Stimulated activated CD8-positive, alpha-beta memory T cell treated with anti-CD3 and anti-CD28 coated beads, Interleukin-15, amount 100 ng/mL, for 1 hour (primary cell): ENCODE measurements around the gene GNAI3.

Source experiments
- DNase-seq: peaks from one replicate; pipeline ENCODE4 v3.0.0-alpha.2; 2020; ENCODE audit warnings: low read depth

Gene GNAI3

GRCh38 chr1:109624201-109625010 is 76.0 kb downstream of the GNAI3 start:
- DNase-seq: no peak

DNA sequence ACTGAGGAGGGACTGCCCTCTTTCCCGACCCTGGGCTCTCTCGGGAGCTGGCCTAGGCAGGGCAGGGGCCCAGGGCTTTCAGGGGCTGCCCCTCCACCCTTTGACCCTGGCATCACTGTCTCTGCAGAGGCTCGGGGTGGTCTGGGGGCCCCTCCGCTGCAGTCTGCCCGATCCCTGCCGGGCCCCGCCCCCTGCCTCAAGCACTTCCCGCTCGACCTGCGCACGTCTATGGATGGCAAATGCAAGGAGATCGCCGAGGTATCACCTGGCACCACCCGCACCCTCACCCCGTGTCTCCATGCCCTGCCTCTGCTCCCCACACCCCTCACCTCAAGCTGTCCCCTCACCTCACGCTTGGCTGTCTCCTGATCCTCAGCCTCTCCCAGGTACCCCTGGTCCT is 76.8 kb downstream of the GNAI3 start:
- DNase-seq: no peak

GRCh38 chr1:109625601-109626560 is 77.5 kb downstream of the GNAI3 start:
- no peak for DNase-seq

DNA sequence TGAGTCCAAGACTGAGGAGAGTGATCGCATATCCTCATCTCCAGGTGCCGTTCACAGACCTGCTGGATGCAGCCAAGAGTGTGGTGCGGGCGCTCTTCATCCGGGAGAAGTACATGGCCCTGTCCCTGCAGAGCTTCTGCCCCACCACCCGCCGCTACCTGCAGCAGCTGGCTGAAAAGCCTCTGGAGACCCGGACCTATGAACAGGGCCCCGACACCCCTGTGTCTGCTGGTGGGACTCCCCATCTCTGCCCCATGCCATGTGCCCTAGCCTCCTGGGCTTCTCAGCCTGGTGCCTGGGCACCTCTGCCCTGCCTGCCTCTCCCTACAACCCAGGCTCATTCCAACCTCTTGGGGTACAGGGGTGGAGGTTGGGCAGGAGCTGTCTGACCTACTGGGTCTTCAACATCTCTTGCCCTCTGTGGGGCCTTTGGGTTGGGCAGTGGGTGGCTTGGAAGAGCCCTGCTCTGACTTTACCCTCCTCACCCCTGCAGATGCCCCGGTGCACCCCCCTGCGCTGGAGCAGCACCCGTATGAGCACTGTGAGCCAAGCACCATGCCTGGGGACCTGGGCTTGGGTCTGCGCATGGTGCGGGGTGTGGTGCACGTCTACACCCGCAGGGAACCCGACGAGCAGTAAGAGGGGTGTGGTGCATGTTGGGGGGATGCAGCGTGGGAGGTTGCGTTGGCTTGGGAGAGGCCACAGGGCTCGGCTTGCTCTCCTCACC is 78.4 kb downstream of the GNAI3 start:
- no peak for DNase-seq

GRCh38 chr1:109627692-109628399 is 79.4 kb downstream of the GNAI3 start:
- DNase-seq: no peak

GRCh38 chr1:109628540-109629321 is 80.3 kb downstream of the GNAI3 start:
- no peak for DNase-seq

DNA sequence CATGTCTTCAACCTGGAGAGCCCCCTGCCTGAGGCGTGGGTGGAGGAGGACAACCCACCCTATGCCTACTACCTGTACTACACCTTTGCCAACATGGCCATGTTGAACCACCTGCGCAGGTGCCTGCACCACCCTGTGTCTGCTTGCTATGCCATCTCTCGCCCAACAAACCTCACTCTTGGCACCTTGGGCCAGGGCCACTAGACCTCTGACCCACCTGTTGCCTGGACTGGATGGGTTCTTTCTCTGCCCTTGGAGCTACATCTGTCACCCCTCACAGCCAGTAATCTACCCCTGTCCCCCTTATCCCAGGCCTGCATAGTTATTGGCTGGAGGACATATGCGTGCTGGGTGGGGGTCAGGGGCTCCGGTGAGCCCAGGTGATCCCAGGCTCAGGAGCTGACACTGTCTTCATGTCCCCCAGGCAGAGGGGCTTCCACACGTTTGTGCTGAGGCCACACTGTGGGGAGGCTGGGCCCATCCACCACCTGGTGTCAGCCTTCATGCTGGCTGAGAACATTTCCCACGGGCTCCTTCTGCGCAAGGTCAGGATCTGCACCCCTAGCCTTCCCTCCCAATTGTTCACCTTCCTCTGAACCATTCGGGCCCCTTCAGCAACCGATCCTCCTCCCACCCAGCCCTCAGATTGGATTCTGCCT is 81.1 kb downstream of the GNAI3 start:
- no peak for DNase-seq

- no peak for DNase-seq
Measured at GRCh38 chr1:109630081-109630897, 81.9 kb downstream of the GNAI3 start.

DNA sequence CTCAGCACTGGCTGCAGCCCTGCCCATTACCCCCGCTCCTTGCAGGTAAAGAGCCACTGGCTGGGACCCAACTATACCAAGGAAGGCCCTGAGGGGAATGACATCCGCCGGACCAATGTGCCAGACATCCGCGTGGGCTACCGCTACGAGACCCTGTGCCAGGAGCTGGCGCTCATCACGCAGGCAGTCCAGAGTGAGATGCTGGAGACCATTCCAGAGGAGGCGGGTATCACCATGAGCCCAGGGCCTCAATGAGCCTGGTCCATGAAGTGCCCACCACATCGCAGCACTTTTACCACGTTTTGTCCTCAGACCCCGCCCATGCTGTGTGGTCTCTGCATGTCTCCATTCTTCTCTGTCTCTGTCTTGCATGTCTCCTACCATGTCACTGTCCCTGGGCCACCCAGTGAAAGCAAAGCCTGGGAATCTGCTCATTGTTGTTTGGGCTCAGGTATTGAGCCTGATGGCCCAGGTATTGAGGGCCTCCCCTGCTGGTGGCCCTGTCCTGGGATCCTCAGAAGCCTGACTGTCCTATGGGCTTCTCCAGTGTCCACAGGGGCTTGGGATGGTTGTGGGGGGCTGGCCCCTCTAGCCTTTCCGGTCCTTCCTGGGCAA is 82.6 kb downstream of the GNAI3 start:
- no peak for DNase-seq

DNA sequence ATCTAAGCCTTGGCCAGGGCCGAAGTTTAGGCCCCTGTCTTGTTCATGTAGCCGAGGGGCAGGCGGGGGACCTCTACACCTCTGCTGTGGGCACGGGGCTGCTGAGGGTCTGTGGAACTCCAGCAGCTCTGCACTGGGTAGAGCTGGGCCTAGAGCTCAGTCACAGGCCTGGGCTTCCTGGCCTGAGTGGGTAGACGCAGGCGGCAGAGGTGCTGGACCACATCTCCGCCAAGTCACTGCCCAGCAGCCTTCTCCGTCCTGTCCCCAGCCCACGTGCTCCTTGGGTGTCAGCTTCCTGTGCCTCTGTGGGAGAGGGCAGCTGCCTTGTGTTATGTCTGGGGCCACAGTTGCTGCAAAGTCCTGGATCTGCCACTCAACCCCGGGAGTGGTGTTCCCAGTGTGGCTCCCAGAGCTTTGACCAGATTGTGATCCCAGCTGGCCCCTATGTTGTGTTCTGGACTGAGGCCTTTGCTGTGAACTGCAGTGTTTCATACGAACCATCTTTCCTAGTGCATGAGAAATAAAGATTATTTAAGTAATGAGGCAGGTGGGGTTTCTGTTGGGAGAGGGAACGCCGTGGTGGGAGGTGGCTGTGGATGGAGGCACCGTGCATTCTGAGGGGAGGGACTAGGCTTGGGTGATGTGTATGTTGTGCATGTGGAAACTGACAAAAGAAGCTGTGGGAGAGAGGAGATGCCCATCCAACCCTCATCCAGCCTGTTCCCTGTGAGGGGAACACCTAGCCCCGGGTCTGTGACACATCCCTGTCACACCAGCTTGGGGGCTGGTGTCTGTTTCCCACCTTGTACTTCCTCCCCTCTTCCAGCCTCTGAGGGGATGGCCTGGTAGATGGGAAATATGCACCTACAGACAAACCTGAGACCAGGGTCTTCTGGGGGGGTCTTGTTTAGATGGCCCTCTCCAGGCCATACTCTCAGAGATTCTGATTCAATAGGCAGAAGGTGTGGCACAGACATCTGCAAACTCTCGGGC is 83.4 kb downstream of the GNAI3 start:
- no peak for DNase-seq

DNA sequence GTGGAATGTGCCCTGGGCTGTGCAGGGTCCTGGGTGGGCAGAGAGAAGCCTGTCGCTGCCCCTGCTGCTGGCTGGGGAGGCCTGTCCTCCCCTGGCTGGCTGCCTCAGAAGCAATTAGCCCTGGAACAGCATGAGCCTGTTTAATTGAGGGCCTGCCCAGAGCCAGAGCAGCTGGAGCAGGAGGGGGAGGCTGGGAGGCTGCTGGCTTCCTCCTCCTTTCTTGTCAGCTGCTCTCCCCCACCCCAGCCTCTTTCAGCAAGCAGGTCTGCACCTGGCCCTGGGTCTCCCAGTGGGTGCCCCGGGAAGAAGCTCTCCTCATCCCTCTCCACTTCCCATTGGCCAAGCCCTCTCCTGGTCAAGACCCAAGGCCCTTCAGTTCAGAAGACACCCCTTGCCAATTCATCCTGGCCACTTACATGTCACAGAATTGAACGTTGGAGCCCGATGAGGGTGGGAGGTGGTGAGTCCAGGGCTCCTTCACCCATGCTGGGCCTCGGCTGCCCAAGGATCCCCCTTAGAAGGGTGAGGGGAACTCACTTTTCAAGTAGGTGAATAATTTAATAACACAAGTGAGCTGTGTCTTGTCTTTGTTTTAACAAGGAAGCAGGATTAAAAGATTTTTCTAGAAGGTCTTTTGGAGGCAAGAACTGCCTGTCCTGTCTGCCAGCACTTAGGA is 84.4 kb downstream of the GNAI3 start:
- DNase-seq: no peak

- DNase-seq: no peak
Measured at GRCh38 chr1:109634292-109634691, 85.9 kb downstream of the GNAI3 start.

GRCh38 chr1:109634771-109635750 is 86.6 kb downstream of the GNAI3 start:
- DNase-seq: no peak

- no peak for DNase-seq
Measured at GRCh38 chr1:109635862-109636200, 87.4 kb downstream of the GNAI3 start.

DNA sequence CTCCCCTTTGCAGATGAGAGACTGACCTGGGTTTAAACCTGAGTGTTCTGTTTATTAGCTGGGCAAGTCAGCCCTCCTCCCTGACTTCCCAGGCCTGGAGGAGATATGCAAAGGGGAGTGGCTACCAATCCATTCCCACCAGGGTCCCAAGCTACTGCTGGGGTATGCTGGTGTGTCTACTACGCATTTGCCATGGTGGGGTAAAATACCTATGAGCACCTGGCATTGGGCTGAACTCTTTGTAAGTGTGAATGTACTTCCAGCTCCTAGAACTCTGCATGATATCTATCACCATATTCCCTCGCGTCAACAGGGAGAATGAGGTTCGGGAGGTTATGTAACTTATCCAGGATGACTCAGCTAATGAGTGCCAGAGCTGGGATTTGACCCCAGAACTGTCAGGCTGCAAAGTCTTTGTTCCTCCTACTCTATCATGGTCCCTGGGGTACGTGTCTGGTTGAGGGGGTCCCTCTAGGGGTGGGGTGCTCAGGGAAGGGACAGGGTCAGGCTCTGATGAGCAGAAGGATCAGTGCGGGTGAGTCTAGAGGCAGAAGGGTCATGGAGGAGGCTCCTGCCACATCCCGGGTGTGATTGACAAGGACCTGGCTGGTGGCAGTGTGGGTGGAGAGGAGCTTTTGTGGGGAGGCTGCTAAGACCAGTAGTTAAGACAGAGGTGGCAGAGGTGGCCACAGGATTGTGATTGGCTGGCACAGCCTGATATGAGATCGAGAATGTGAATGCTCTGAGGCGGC is 88.0 kb downstream of the GNAI3 start:
- no peak for DNase-seq
